Vagina (tissue), 2 donors: ENCODE measurements around the gene GNAZ. TPM values are rescaled to one million over a fixed set of nuclear protein-coding genes. Genes with fewer than 3 reads are reported as not detected.
"Not testable (repeated sequence)": the region's sequence is repeated elsewhere in the genome, so short reads cannot be mapped to it uniquely, and the experiment has no call there.

Source experiments
- DNase-seq, 2 donors: peaks; one replicate each; pipeline ENCODE4 v3.0.0-alpha.2; 2017; ENCODE audit errors: extremely low spot score in 2 of 2
- H3K27ac ChIP-seq: fragments of 200-600 bp; sonication (generic); one replicate; pipeline ENCODE4 v1.5.1; 2019
- H3K27me3 ChIP-seq: fragments of 200-600 bp; sonication (generic); one replicate; pipeline ENCODE4 v1.5.1; 2019
- H3K36me3 ChIP-seq, 2 donors: fragments of 200-600 bp; sonication (generic); one replicate each; pipeline ENCODE4 v1.5.1; 2017 to 2019
- H3K4me1 ChIP-seq: fragments of 200-600 bp; sonication (generic); one replicate; pipeline ENCODE4 v1.5.1; 2019
- H3K4me3 ChIP-seq, 2 donors: fragments of 200-600 bp; sonication (generic); 1 replicate in 1 of 2; 2 replicates in 1 of 2; pipeline ENCODE4 v1.5.1; 2016 to 2019
- H3K9me3 ChIP-seq: fragments of 200-600 bp; sonication (generic); one replicate; pipeline ENCODE4 v1.5.1; 2019
- POLR2A ChIP-seq, 2 donors: fragments of 450-650 bp; IDR thresholded peaks; one replicate each; pipeline ENCODE4 v1.6.1; 2017; ENCODE audit warnings: antibody characterized with exemption in 2 of 2, mild to moderate bottlenecking in 2 of 2, moderate library complexity in 2 of 2
- POLR2AphosphoS5 ChIP-seq, 2 donors: sonication (generic); formaldehyde crosslinking; IDR thresholded peaks; one replicate each; pipeline ENCODE4 v1.9.0; 2017; ENCODE audit warnings: antibody characterized with exemption in 2 of 2, mild to moderate bottlenecking in 2 of 2, low read depth in 1 of 2; ENCODE audit not compliant: insufficient read depth in 1 of 2
- intact Hi-C: fragments of 100-400 bp; cut with DNase I; formaldehyde crosslinking; loops from one replicate; pipeline ENCODE4 v1.15.1; 2023
- total RNA-seq: library from RNA; depleted of rRNA; stranded (reverse); fragments of >200 nt; gene quantifications from one replicate; pipeline ENCODE4 v1.2.3, GENCODE V29; 2016
- TF ChIP-seq, protein P1 (sequence below), 3 experiments: fragments of 450-650 bp in 2 of 3; fragments of 200-600 bp in 1 of 3; sonication (generic) in 1 of 3; IDR thresholded peaks; one replicate each; pipeline ENCODE4 v1.5.1; 2017 to 2019; ENCODE audit warnings: antibody characterized with exemption in 3 of 3, mild to moderate bottlenecking in 2 of 3, moderate library complexity in 2 of 3

GNAZ gene
- 11.3 TPM for total RNA-seq

DNA sequence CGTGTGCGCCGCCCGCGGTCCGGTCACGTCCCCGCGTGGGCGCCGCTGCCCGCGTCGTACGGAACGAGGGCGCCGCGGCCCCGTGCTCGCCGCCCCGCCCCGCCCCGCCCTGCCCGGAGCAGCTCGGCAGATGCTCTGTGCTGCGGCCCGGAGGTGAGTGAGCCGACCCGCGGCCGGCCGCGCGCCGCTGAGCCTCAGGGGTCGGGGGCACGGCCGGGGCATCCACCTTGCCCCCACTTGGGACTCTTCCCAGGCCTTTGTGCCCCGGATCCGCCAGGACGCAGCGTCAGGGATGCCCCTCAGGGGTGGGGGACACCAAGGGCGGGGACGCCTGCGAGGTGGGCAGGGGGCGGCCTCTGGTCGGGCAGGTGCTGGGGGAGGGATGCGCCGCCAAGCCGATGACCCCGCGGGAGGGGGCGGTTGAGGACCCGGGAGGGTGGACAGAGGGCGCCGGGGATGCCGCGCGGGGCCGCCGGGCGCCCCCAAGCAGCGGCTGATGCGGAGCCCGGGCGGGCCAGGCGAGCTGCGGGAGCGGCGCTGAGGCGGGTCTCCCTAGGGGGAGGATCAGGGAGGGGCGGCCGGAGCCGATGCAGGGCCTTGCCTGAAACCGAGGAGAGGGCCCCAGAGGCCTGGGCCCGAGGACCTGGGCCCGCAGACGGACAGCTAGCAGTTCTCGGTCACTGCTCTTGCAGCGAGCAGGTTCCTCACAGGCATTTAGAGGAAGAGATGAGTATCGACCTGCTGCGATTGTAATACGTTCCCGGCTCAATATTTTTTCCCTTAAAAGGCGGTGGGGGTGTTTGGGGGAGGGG lies at the start of gene GNAZ:
GNAZ (plus strand) TSS at position 102 of the 812 bp plus-strand sequence. CDS start 25,177 bp downstream, outside the sequence.
- Histone ChIP-seq H3K27me3 (no peaks in the 10 kb centered on the region), H3K9me3 (no peaks in the 10 kb centered on the region), H3K4me3 (peak within 1 kb of the TSS; percentile 56 to 69), H3K36me3 (no peaks in the 10 kb centered on the region), H3K27ac (peak within 1 kb of the TSS; percentile 39), H3K4me1 (peaks cover 19% of the 10 kb centered on the region)
- no peak for TF ChIP-seq POLR2AphosphoS5 (IDR thresholded peaks at IDR 0.05; ENCODE audit: insufficient read depth in 1 of 2, low read depth in 1 of 2)
- TF ChIP-seq POLR2A (IDR thresholded peaks at IDR 0.05) = no peak
- TF ChIP-seq, protein P1, sequence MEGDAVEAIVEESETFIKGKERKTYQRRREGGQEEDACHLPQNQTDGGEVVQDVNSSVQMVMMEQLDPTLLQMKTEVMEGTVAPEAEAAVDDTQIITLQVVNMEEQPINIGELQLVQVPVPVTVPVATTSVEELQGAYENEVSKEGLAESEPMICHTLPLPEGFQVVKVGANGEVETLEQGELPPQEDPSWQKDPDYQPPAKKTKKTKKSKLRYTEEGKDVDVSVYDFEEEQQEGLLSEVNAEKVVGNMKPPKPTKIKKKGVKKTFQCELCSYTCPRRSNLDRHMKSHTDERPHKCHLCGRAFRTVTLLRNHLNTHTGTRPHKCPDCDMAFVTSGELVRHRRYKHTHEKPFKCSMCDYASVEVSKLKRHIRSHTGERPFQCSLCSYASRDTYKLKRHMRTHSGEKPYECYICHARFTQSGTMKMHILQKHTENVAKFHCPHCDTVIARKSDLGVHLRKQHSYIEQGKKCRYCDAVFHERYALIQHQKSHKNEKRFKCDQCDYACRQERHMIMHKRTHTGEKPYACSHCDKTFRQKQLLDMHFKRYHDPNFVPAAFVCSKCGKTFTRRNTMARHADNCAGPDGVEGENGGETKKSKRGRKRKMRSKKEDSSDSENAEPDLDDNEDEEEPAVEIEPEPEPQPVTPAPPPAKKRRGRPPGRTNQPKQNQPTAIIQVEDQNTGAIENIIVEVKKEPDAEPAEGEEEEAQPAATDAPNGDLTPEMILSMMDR (IDR thresholded peaks at IDR 0.05) = no peak
- intact Hi-C loops = no loop called here
- no peak for DNase-seq

- Histone ChIP-seq H3K9me3 (no peaks in the 10 kb centered on the region), H3K36me3 (no peaks in the 10 kb centered on the region), H3K27ac (no peak overlapping the region), H3K4me1 (no peaks in the 10 kb centered on the region), H3K4me3 (no peak overlapping the region), H3K27me3 (no peaks in the 10 kb centered on the region)
- DNase-seq = no peak
- intact Hi-C loops = no loop called here
- TF ChIP-seq POLR2A (IDR thresholded peaks at IDR 0.05) (no peak), POLR2AphosphoS5 (IDR thresholded peaks at IDR 0.05; ENCODE audit: insufficient read depth in 1 of 2, low read depth in 1 of 2) (no peak)
- TF ChIP-seq, protein P1 (IDR thresholded peaks at IDR 0.05) = no peak
Observed at GRCh38 chr22:23020659-23021293, 49.5 kb upstream of the GNAZ start.

- H3K27me3 ChIP-seq, H3K27ac ChIP-seq, intact Hi-C loops, H3K4me3 ChIP-seq, DNase-seq, H3K9me3 ChIP-seq, H3K4me1 ChIP-seq, H3K36me3 ChIP-seq: not testable (repeated sequence)
Observed at GRCh38 chr22:23021660-23022353, 48.5 kb upstream of the GNAZ start.

DNA sequence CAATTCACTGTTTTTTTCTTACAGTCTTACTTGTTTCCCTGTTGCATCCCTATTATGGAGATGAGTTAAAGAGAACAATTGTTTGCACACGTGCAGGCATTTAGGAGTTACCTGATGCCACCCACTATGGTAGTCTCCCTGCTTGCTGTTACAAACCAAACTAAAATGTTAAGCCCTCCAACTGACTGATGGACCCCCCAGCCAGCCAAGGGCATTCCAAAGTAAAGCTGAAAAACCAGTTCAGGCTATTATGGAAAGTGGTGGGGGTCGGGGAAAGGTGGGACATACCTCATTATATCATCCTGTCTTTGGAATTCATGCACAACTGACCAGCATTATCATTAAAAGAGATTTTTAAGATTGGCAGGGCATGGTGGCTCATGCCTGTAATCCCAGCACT lies 47.0 kb upstream of the GNAZ start:
- no peaks in the 10 kb centered on the region for H3K4me1 ChIP-seq
- H3K4me3 ChIP-seq = no peak overlapping the region
- no peak for DNase-seq
- no peak overlapping the region for H3K27ac ChIP-seq
- intact Hi-C loops = no loop called here
- TF ChIP-seq POLR2AphosphoS5 (IDR thresholded peaks at IDR 0.05; ENCODE audit: insufficient read depth in 1 of 2, low read depth in 1 of 2) (no peak), POLR2A (IDR thresholded peaks at IDR 0.05) (no peak)
- TF ChIP-seq, protein P1 (IDR thresholded peaks at IDR 0.05) = no peak
- H3K27me3 ChIP-seq = no peaks in the 10 kb centered on the region
- H3K36me3 ChIP-seq = no peaks in the 10 kb centered on the region
- no peaks in the 10 kb centered on the region for H3K9me3 ChIP-seq

GRCh38 chr22:23026777-23027176 lies 43.5 kb upstream of the GNAZ start:
- Histone ChIP-seq H3K27ac (no peak overlapping the region), H3K4me3 (no peak overlapping the region), H3K36me3 (no peaks in the 10 kb centered on the region), H3K4me1 (no peaks in the 10 kb centered on the region), H3K27me3 (no peaks in the 10 kb centered on the region), H3K9me3 (no peaks in the 10 kb centered on the region)
- TF ChIP-seq, protein P1 (IDR thresholded peaks at IDR 0.05) = no peak
- intact Hi-C loops = no loop called here
- no peak for DNase-seq

GRCh38 chr22:23027849-23028248 lies 42.5 kb upstream of the GNAZ start:
- H3K27ac ChIP-seq, H3K9me3 ChIP-seq, H3K4me3 ChIP-seq, DNase-seq, H3K4me1 ChIP-seq, H3K27me3 ChIP-seq, intact Hi-C loops, H3K36me3 ChIP-seq: not testable (repeated sequence)
